Measurements from ENCODE around the gene ITFG1. TPM values are rescaled to one million over a fixed set of nuclear protein-coding genes. Genes with fewer than 3 reads are reported as not detected.
A peak's percentile ranks its signal among the peaks of the same experiment; 100 is the strongest.

The ITFG1 gene
- total RNA-seq, 4 donors from 2014 or later, result 31.7 to 66.0 (median 38.1) TPM

DNA sequence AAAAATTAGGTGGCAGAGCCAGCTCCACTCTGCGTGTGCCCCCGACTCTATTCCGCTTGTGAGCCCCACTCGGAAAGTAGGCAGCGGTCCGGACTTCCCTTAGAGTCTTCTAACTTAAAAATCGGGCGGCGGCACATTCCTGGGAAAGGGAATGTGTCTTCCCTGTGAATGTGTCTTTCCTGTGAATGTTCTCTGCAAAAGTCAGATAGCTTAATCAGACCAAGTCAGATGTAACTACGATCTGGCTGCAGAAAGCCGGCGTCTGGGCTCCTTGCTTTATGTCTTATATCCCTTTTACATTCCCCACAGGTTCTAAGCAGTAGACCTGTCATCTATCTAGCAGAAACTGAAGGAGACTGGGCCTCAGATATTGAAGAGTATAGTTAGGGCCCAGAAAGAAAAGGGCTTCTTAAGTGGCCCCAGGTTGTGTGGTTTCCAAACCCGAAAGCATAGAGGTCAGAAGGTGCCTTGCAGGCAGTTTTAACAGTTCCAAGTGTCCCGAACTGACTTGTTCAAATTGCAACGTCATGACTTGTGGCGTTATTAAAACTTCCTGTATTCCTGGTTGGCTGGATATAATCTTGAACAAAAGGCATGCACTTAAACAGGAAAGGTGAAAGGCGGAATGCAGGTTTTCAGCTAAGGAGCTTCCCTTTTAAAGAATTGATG is 869 bp upstream of the ITFG1 start:
- peak overlapping the region; percentile 90 for H3K4me3 ChIP-seq (ENCODE audit: low read depth, poor library complexity, severe bottlenecking)
- 0 to 2% methylated on average over 17 of the region's 17 CpGs for WGBS, 2 donors
- no peak for TF ChIP-seq POLR2A (IDR thresholded peaks at IDR 0.05)
- TF ChIP-seq, protein P1, sequence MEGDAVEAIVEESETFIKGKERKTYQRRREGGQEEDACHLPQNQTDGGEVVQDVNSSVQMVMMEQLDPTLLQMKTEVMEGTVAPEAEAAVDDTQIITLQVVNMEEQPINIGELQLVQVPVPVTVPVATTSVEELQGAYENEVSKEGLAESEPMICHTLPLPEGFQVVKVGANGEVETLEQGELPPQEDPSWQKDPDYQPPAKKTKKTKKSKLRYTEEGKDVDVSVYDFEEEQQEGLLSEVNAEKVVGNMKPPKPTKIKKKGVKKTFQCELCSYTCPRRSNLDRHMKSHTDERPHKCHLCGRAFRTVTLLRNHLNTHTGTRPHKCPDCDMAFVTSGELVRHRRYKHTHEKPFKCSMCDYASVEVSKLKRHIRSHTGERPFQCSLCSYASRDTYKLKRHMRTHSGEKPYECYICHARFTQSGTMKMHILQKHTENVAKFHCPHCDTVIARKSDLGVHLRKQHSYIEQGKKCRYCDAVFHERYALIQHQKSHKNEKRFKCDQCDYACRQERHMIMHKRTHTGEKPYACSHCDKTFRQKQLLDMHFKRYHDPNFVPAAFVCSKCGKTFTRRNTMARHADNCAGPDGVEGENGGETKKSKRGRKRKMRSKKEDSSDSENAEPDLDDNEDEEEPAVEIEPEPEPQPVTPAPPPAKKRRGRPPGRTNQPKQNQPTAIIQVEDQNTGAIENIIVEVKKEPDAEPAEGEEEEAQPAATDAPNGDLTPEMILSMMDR (IDR thresholded peaks at IDR 0.05), result no peak
- intact Hi-C loops (cut with DNase I; ENCODE audit: low total_unique reads), result no loop called here
- DNase-seq (ENCODE audit: low spot score in 2 of 2), result peak in 1 of 2 donors; percentile 18

- TF ChIP-seq POLR2A (IDR thresholded peaks at IDR 0.05), result no peak
- TF ChIP-seq, protein P1 (IDR thresholded peaks at IDR 0.05), result no peak
- no peak for DNase-seq (ENCODE audit: low spot score in 2 of 2)
- WGBS, 2 donors, result 2 to 3% methylated on average over 4 of the region's 4 CpGs
- intact Hi-C loops (cut with DNase I; ENCODE audit: low total_unique reads), result no loop called here
- H3K4me3 ChIP-seq (ENCODE audit: low read depth, poor library complexity, severe bottlenecking), result peak overlapping the region; percentile 90
These were observed 528 bp downstream of the ITFG1 start for GRCh38 chr16:47460359-47460710.

GRCh38 chr16:47459603-47460002 is 1.3 kb downstream of the ITFG1 start:
- H3K4me3 ChIP-seq (ENCODE audit: low read depth, poor library complexity, severe bottlenecking), result no peak overlapping the region
- DNase-seq (ENCODE audit: low spot score in 2 of 2), result no peak
- intact Hi-C loops (cut with DNase I; ENCODE audit: low total_unique reads), result no loop called here
- 62 to 75% methylated on average over 1 of the region's 1 CpG for WGBS, 2 donors
- no peak for TF ChIP-seq POLR2A (IDR thresholded peaks at IDR 0.05)
- TF ChIP-seq, protein P1 (IDR thresholded peaks at IDR 0.05), result no peak

DNA sequence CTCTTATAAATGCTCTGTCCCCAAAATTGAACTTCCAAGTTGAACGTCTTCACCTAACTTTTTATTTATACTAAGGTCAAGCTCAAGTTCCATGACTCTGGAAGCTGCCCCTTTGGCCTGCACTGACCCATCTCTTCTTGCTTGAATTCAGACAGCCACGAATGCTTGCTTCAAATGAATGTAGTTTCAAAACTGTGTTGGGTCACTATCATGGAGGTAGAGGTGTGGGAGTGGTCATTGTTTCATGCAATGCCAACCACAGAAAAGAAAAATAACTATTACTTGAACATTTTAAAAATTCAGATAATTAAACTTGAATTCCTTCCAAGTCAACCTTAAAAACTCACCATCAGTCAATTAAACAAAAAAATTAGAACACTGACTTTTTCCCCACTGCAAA is 2.5 kb downstream of the ITFG1 start:
- TF ChIP-seq, protein P1 (IDR thresholded peaks at IDR 0.05), result no peak
- no peak for TF ChIP-seq POLR2A (IDR thresholded peaks at IDR 0.05)
- 90 to 92% methylated on average over 2 of the region's 2 CpGs for WGBS, 2 donors
- no peak overlapping the region for H3K4me3 ChIP-seq (ENCODE audit: low read depth, poor library complexity, severe bottlenecking)
- intact Hi-C loops (cut with DNase I; ENCODE audit: low total_unique reads), result no loop called here
- no peak for DNase-seq (ENCODE audit: low spot score in 2 of 2)

GRCh38 chr16:47449788-47450187 is 11.1 kb downstream of the ITFG1 start:
- no peak for TF ChIP-seq POLR2A (IDR thresholded peaks at IDR 0.05)
- TF ChIP-seq, protein P1 (IDR thresholded peaks at IDR 0.05), result no peak
- WGBS, 2 donors, result 76 to 92% methylated on average over 3 of the region's 3 CpGs
- no peak overlapping the region for H3K4me3 ChIP-seq (ENCODE audit: low read depth, poor library complexity, severe bottlenecking)
- intact Hi-C loops (cut with DNase I; ENCODE audit: low total_unique reads), result no loop called here
- DNase-seq (ENCODE audit: low spot score in 2 of 2), result no peak

All from lower leg skin (tissue), 4 donors.